ENCODE results near the gene AFF4. TPM values are rescaled to one million over a fixed set of nuclear protein-coding genes. Genes with fewer than 3 reads are reported as not detected.
"Not testable (repeated sequence)": the region's sequence is repeated elsewhere in the genome, so short reads cannot be mapped to it uniquely, and the experiment has no call there.

AFF4 gene
- total and polyA plus RNA-seq, 2 experiments from 2014 or later, result 41.7 to 47.3 TPM

DNA sequence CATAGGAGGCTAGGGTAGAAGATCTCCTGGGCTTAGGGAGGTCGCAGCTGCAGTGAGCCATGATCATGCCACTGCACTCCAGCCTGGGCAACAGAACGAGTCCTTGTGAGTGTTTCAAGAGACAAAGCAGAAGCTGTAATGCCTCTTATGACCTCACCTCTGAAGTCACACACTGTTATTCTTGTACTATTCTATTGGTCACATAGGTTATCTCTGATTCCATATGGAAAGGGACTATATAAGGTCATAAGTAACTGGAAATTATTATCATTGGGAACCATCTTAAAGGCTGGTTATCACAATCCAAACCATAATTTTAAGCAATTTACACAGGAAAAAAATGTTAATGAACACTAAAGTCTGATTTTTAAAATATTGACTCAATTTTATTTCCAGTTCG, 17.9 kb upstream of the AFF4 start:
- H3K4me1 ChIP-seq (ENCODE audit: insufficient read depth), result no peaks in the 10 kb centered on the region
- no peak for DNase-seq
- no peaks in the 10 kb centered on the region for H4K20me1 ChIP-seq (ENCODE audit: insufficient read depth)
- 88 to 94% methylated on average over 3 of the region's 3 CpGs for WGBS, 2 experiments (ENCODE audit: low coverage in 1 of 2, low lambda C conversion rate in 2 of 2, missing lambda C conversion rate in 2 of 2)
- no peak overlapping the region for H3K4me3 ChIP-seq
- H3K9me2 ChIP-seq (ENCODE audit: insufficient read depth), result no peaks in the 10 kb centered on the region
- H3K36me3 ChIP-seq (ENCODE audit: low read depth), result no peaks in the 10 kb centered on the region
- in situ Hi-C loops (cut with MboI), result no loop called here
- H3K79me2 ChIP-seq (ENCODE audit: insufficient read depth), result no peaks in the 10 kb centered on the region
- H3F3A ChIP-seq (ENCODE audit: insufficient read depth), result peaks cover 11% of the 10 kb centered on the region
- H3K27me3 ChIP-seq (replicated peaks; ENCODE audit: insufficient read depth), result no peaks in the 10 kb centered on the region
- H3K4me2 ChIP-seq (ENCODE audit: unreplicated experiment), result no peak overlapping the region
- no peaks in the 10 kb centered on the region for H3K9me3 ChIP-seq (ENCODE audit: low read depth)
- no peak for TF ChIP-seq EZH2phosphoT487 (IDR thresholded peaks at IDR 0.05; ENCODE audit: insufficient read depth, low read depth)
- no peak for TF ChIP-seq EZH2 (IDR thresholded peaks at IDR 0.05; ENCODE audit: insufficient read depth, poor library complexity, severe bottlenecking)
- H3K27ac ChIP-seq, result no peak overlapping the region
- no peak overlapping the region for H2AFZ ChIP-seq
- no peak overlapping the region for H3K9ac ChIP-seq

DNA sequence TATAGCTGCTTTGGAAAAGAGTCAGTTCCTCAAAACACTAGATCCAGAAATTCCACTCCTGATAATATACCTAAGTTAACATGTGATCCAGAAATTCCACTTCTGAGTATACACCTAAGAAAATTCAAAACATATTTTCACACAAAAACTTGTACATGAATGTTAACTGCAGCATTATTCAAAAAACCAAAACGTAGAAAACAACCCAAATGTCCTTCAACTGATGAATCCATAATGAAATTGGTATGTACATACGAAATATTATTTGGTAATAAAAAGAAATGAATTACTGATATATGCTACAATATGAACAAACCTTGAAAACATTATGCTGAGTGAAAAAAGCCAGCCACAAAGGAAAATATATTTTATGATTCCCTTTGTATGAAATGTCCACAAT, 16.5 kb upstream of the AFF4 start:
- Histone ChIP-seq H3K27me3 (replicated peaks; ENCODE audit: insufficient read depth) (no peaks in the 10 kb centered on the region), H3F3A (ENCODE audit: insufficient read depth) (peaks cover 11% of the 10 kb centered on the region), H3K79me2 (ENCODE audit: insufficient read depth) (no peaks in the 10 kb centered on the region), H3K4me2 (ENCODE audit: unreplicated experiment) (no peak overlapping the region), H3K36me3 (ENCODE audit: low read depth) (no peaks in the 10 kb centered on the region), H4K20me1 (ENCODE audit: insufficient read depth) (no peaks in the 10 kb centered on the region), H3K4me1 (ENCODE audit: insufficient read depth) (no peaks in the 10 kb centered on the region), H3K27ac (no peak overlapping the region), H3K9me2 (ENCODE audit: insufficient read depth) (no peaks in the 10 kb centered on the region), H3K9ac (no peak overlapping the region), H3K4me3 (no peak overlapping the region), H2AFZ (peak overlapping the region; percentile 42; the same call in 1 of the 2 replicates), H3K9me3 (ENCODE audit: low read depth) (no peaks in the 10 kb centered on the region)
- no peak for DNase-seq
- in situ Hi-C loops (cut with MboI), result no loop called here
- TF ChIP-seq EZH2 (IDR thresholded peaks at IDR 0.05; ENCODE audit: insufficient read depth, poor library complexity, severe bottlenecking) (no peak), EZH2phosphoT487 (IDR thresholded peaks at IDR 0.05; ENCODE audit: insufficient read depth, low read depth) (no peak)
- 68 to 70% methylated on average over 2 of the region's 2 CpGs for WGBS, 2 experiments (ENCODE audit: low coverage in 1 of 2, low lambda C conversion rate in 2 of 2, missing lambda C conversion rate in 2 of 2)

DNA sequence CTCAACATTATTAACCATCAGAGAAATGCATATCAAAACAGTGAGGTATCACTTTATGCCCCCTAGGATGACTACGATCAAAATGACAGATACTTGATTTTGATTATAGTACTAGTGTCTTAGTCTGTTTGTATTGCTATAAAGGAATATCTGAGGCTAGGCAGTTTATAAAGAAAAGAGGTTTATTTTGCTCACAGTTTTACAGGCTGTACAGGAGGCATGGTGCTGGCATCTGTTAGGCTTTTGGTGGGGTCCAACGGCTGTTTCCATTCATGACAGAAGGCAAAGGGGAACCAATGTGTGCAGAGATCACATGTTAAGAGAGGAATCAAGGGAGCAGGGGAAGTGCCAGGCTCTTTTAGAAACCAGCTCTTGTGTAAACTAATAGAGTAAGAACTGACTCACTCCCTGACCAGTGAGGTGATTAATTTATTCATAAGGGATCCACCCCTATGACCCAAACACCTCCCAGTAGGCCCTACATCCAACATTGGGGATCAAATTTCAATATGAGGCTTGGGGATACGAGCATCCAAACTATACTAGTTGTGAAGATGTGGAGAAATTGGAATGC, 16.0 kb upstream of the AFF4 start:
- H3F3A ChIP-seq (ENCODE audit: insufficient read depth), result peaks cover 11% of the 10 kb centered on the region
- H3K27me3 ChIP-seq (replicated peaks; ENCODE audit: insufficient read depth), result no peaks in the 10 kb centered on the region
- WGBS, 2 experiments (ENCODE audit: low coverage in 1 of 2, low lambda C conversion rate in 2 of 2, missing lambda C conversion rate in 2 of 2), result 46 to 55% methylated on average over 3 of the region's 3 CpGs
- H3K4me3 ChIP-seq, result no peak overlapping the region
- H3K9me2 ChIP-seq (ENCODE audit: insufficient read depth), result no peaks in the 10 kb centered on the region
- no peak overlapping the region for H3K27ac ChIP-seq
- TF ChIP-seq EZH2phosphoT487 (IDR thresholded peaks at IDR 0.05; ENCODE audit: insufficient read depth, low read depth), result no peak
- H3K36me3 ChIP-seq (ENCODE audit: low read depth), result no peaks in the 10 kb centered on the region
- peak overlapping the region; percentile 42; the same call in 1 of the 2 replicates for H2AFZ ChIP-seq
- H3K9ac ChIP-seq, result no peak overlapping the region
- no peaks in the 10 kb centered on the region for H3K79me2 ChIP-seq (ENCODE audit: insufficient read depth)
- H4K20me1 ChIP-seq (ENCODE audit: insufficient read depth), result no peaks in the 10 kb centered on the region
- in situ Hi-C loops (cut with MboI), result no loop called here
- H3K4me1 ChIP-seq (ENCODE audit: insufficient read depth), result no peaks in the 10 kb centered on the region
- H3K9me3 ChIP-seq (ENCODE audit: low read depth), result no peaks in the 10 kb centered on the region
- DNase-seq, result peak; percentile 71
- no peak overlapping the region for H3K4me2 ChIP-seq (ENCODE audit: unreplicated experiment)

DNA sequence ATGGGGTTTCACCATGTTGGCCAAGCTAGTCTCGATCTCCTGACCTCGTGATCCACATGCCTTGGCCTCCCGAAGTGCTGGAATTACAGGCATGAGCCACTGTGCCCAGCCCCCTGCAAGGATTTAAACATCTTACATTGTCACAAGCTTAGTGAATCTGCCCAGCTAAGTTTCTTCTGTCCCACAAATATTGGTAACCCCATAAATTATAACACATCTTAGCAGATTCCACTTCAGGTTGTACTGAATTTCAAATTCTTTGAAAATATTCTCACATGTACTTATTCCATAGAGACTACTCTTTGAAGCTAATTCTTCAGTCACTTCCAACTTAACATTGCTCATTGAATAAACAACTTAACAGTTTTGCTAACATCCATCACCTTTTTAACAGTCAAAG, 13.4 kb upstream of the AFF4 start:
- no peak overlapping the region for H3K27ac ChIP-seq
- no peaks in the 10 kb centered on the region for H3K36me3 ChIP-seq (ENCODE audit: low read depth)
- no peak overlapping the region for H2AFZ ChIP-seq
- no peak overlapping the region for H3K9ac ChIP-seq
- no peak for DNase-seq
- no peaks in the 10 kb centered on the region for H3K9me2 ChIP-seq (ENCODE audit: insufficient read depth)
- TF ChIP-seq EZH2phosphoT487 (IDR thresholded peaks at IDR 0.05; ENCODE audit: insufficient read depth, low read depth) (no peak), EZH2 (IDR thresholded peaks at IDR 0.05; ENCODE audit: insufficient read depth, poor library complexity, severe bottlenecking) (no peak)
- no peak overlapping the region for H3K4me2 ChIP-seq (ENCODE audit: unreplicated experiment)
- H3K4me1 ChIP-seq (ENCODE audit: insufficient read depth), result no peaks in the 10 kb centered on the region
- H3K27me3 ChIP-seq (replicated peaks; ENCODE audit: insufficient read depth), result no peaks in the 10 kb centered on the region
- no peaks in the 10 kb centered on the region for H3K9me3 ChIP-seq (ENCODE audit: low read depth)
- no peaks in the 10 kb centered on the region for H3K79me2 ChIP-seq (ENCODE audit: insufficient read depth)
- no peak overlapping the region for H3K4me3 ChIP-seq
- 37 to 49% methylated on average over 3 of the region's 3 CpGs for WGBS, 2 experiments (ENCODE audit: low coverage in 1 of 2, low lambda C conversion rate in 2 of 2, missing lambda C conversion rate in 2 of 2)
- peaks cover 11% of the 10 kb centered on the region for H3F3A ChIP-seq (ENCODE audit: insufficient read depth)
- in situ Hi-C loops (cut with MboI), result no loop called here
- no peaks in the 10 kb centered on the region for H4K20me1 ChIP-seq (ENCODE audit: insufficient read depth)

DNA sequence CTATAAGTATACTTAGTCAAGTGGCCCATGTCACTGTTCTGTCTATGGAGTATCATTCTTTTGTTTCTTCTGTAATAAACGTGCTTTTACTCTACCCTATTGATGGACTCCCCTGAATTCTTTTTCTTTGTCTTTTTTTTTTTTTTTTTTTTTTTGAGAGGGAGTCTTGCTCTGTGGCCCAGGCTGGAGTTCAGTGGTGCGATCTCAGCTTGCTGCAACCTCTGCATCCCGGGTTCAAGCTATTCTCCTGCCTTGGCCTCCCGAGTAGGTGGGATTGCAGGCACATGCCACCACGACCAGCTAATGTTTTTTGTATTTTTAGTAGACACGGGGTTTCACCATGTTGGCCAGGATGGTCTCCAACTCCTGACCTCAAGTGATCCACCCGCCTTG, 9.0 kb upstream of the AFF4 start:
- WGBS, 2 experiments (ENCODE audit: low coverage in 1 of 2, low lambda C conversion rate in 2 of 2, missing lambda C conversion rate in 2 of 2), result 81 to 82% methylated on average over 7 of the region's 7 CpGs
- in situ Hi-C loops (cut with MboI); H3K4me2 ChIP-seq (ENCODE audit: unreplicated experiment): not testable (repeated sequence)

More for the DNA sequence above, 9.0 kb upstream of the AFF4 start:
- not testable (repeated sequence) for H3K27me3 ChIP-seq (replicated peaks; ENCODE audit: insufficient read depth); H3K9me2 ChIP-seq (ENCODE audit: insufficient read depth); H3K4me3 ChIP-seq; H3K79me2 ChIP-seq (ENCODE audit: insufficient read depth); H3K9me3 ChIP-seq (ENCODE audit: low read depth); H3K9ac ChIP-seq; H4K20me1 ChIP-seq (ENCODE audit: insufficient read depth); H3F3A ChIP-seq (ENCODE audit: insufficient read depth); H3K27ac ChIP-seq; H3K36me3 ChIP-seq (ENCODE audit: low read depth); DNase-seq; H3K4me1 ChIP-seq (ENCODE audit: insufficient read depth)
- peak overlapping the region; percentile 48; the same call in 1 of the 2 replicates for H2AFZ ChIP-seq

All from GM23248 (cell line).